Esophagus squamous epithelium (tissue), 4 donors: Measurements from ENCODE around the gene CYP4F22.

Experiments
- CTCF ChIP-seq, 6 experiments: fragments of 450-650 bp in 4 of 6; fragments of 200-600 bp in 2 of 6; sonication (generic) in 2 of 6; IDR thresholded peaks; one replicate each; pipeline ENCODE4 v1.5.1; 2016 to 2019; ENCODE audit warnings: antibody characterized with exemption in 6 of 6, mild to moderate bottlenecking in 4 of 6, moderate library complexity in 4 of 6
- POLR2A ChIP-seq, 4 donors: fragments of 450-650 bp; IDR thresholded peaks; one replicate each; pipeline ENCODE4 v1.6.1; 2017; ENCODE audit warnings: antibody characterized with exemption in 4 of 4, mild to moderate bottlenecking in 4 of 4, moderate library complexity in 3 of 4

- TF ChIP-seq CTCF (IDR thresholded peaks at IDR 0.05) (no peak), POLR2A (IDR thresholded peaks at IDR 0.05) (no peak)
Observed at GRCh38 chr19:15563931-15564330, 55.6 kb downstream of the CYP4F22 start.
